Duodenal mucosa (tissue), 2 donors: Measurements from ENCODE around the gene DUSP22.

Experiments used
- H3K27ac ChIP-seq: one replicate; pipeline ENCODE4 v1.7.0; 2013; ENCODE audit warnings: low read depth, low read length
- H3K27me3 ChIP-seq, 2 donors: one replicate each; pipeline ENCODE4 v1.7.0; 2013; ENCODE audit warnings: low read length in 2 of 2, control low read depth in 1 of 2; ENCODE audit not compliant: insufficient read depth in 2 of 2, control insufficient read depth in 1 of 2
- H3K36me3 ChIP-seq, 2 donors: one replicate each; pipeline ENCODE4 v1.7.0; 2013; ENCODE audit warnings: low read length in 2 of 2, control low read depth in 1 of 2; ENCODE audit not compliant: insufficient read depth in 2 of 2, control insufficient read depth in 1 of 2
- H3K4me1 ChIP-seq, 2 donors: one replicate each; pipeline ENCODE4 v1.7.0; 2013; ENCODE audit warnings: low read length in 2 of 2, control low read depth in 1 of 2; ENCODE audit not compliant: insufficient read depth in 2 of 2, control insufficient read depth in 1 of 2
- H3K4me3 ChIP-seq, 2 donors: one replicate each; pipeline ENCODE4 v1.7.0; 2013; ENCODE audit warnings: low read length in 2 of 2, low read depth in 1 of 2
- H3K9ac ChIP-seq, 2 donors: one replicate each; pipeline ENCODE4 v1.7.0; 2013; ENCODE audit warnings: low read length in 2 of 2, low read depth in 1 of 2
- H3K9me3 ChIP-seq, 2 donors: one replicate each; pipeline ENCODE4 v1.7.0; 2013; ENCODE audit warnings: low read length in 2 of 2, control low read depth in 1 of 2; ENCODE audit not compliant: control insufficient read depth in 1 of 2

The DUSP22 gene

DNA sequence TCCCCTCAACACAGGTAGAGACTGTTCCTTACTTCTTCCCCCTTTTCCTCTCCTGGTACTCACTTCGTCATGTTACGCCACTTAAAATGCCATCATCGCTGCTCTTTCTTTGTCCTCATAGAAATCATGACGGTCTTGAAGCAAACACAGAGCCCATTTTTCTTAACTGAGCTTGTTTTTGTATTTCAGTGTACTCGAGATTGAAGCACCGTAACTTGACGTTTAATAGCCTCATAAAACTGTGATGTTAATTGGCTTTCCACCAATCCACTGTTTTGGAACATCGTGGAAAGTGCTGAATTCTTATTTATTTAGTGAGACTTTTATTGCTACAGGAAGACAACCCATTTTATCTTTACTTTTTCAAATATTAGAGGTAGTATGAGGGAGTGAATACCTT, 38.7 kb downstream of the DUSP22 start:
- H3K9ac ChIP-seq = no peak overlapping the region
- no peak overlapping the region for H3K4me3 ChIP-seq
- H3K27me3 ChIP-seq = no peaks in the 10 kb centered on the region
- H3K27ac ChIP-seq = no peak overlapping the region
- H3K36me3 ChIP-seq = no peaks in the 10 kb centered on the region
- H3K4me1 ChIP-seq = peaks cover 26 to 39% of the 10 kb centered on the region in 2 donors
- no peaks in the 10 kb centered on the region for H3K9me3 ChIP-seq

DNA sequence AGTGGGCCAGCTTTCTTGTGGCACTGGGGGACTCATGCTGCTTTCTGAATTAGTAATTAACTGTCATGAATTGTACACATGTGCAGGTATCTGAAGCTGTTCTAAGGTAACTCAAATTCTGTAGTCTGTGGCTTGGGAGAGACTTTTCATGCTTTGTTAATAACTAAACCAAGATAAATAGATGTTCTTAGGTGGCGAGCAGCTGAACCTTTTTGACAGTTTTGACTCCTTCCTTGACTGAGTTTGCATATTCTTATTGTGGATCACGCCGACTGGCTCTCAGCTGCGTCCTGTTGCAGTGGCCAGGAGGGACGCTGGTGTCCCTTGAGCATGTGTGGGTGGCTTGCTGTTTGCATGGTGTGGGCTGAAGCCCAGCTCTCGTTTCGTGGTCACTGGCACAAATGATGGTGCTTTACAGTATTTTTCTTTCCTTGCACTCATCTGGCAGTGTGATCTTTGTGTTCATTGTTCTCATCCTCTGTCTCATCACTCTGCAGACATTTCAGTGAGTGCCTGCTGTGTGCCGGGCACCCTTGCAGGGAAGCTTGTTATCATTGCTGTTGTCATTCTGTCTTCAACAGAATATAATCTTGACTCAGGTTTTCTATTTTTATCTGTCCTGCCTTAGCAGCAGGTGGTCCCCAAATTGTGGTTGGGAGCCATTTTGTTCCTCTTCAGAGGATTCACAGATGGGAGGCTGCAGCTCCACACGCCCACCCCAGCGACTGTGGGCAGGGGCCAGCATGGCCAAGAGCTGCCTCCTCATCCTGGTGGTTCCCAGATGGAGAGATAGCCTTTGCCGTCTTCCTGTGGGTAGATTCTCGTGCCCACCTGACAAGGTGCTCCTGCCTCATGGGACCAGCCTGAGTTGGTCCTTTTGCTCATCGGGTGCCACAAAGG, 39.6 kb downstream of the DUSP22 start:
- Histone ChIP-seq H3K36me3 (no peaks in the 10 kb centered on the region), H3K4me3 (no peak overlapping the region), H3K9ac (no peak overlapping the region), H3K27me3 (no peaks in the 10 kb centered on the region), H3K27ac (no peak overlapping the region), H3K4me1 (peaks cover 27 to 46% of the 10 kb centered on the region in 2 donors), H3K9me3 (no peaks in the 10 kb centered on the region)

GRCh38 chr6:332671-333070, 40.4 kb downstream of the DUSP22 start:
- Histone ChIP-seq H3K27ac (no peak overlapping the region), H3K9ac (no peak overlapping the region), H3K36me3 (no peaks in the 10 kb centered on the region), H3K4me3 (no peak overlapping the region), H3K27me3 (no peaks in the 10 kb centered on the region), H3K4me1 (peaks cover 26 to 46% of the 10 kb centered on the region in 2 donors), H3K9me3 (no peaks in the 10 kb centered on the region)

GRCh38 chr6:333379-334002, 41.2 kb downstream of the DUSP22 start:
- Histone ChIP-seq H3K27ac (no peak overlapping the region), H3K9me3 (no peaks in the 10 kb centered on the region), H3K36me3 (no peaks in the 10 kb centered on the region), H3K9ac (no peak overlapping the region), H3K4me1 (peaks cover 28 to 44% of the 10 kb centered on the region in 2 donors), H3K27me3 (no peaks in the 10 kb centered on the region), H3K4me3 (no peak overlapping the region)

DNA sequence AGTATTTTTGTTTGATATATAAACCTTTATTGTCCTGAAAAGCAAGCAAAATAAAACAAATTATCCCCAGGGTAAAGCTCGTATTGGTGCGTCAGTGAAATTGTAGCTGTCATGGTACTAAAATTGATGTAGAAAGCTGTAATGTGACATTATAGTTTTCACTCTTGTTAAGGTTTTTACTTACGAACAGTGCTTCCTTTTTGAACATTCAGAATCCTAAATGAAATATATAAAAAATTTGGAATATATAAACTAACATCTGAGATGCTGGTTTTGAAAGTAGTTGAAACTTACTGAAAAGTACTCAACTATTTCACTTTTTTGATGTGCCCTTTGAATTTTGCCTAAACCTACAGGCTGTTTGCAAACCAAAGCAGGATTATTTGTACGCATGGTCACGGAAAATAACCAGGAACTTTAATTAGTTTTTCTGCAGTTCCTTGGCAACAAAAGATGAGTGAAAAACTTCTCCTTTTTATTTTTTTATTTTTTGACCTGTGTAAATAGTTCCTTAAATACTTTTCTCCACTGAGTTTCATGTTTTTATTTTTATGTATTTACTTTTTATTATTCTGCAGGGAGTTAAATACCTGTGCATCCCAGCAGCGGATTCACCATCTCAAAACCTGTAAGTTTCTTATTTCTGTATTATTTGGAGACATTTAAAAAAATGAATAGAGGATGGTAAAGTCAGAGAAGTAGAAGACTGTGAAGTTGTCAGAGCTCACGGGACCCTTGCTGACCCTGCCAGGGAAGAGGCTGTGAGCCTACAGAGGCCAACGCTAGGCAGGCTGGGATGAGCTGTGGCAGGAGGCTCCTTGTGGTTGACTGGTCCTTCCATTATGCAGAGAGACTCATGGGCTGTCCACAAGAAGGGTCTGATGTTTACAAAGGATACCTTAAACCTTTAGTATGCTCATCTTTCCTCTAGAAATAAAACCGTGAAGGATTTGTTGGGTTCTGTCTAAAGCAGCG, 42.5 kb downstream of the DUSP22 start:
- Histone ChIP-seq H3K27me3 (no peaks in the 10 kb centered on the region), H3K9ac (no peak overlapping the region), H3K36me3 (no peaks in the 10 kb centered on the region), H3K27ac (no peak overlapping the region), H3K4me1 (peaks cover 35 to 46% of the 10 kb centered on the region in 2 donors), H3K9me3 (no peaks in the 10 kb centered on the region), H3K4me3 (no peak overlapping the region)

DNA sequence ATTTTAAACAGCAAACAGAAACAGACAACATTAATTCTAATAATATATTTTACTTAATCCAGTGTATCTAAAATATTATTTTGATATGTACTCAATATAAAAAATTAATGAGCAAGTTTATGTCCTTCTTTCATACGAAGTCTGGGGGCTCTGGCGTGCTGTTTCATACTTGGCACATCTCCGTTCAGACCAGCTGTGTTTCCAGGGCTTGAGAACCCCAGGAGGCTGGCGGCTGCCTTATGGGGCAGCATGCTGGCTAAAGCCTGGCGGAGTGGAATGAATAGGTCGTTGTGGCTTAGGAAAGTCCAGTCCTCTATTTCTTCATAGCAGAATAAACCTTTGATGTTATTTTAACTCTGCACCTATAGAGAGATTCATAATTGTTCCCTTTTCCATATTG, 43.3 kb downstream of the DUSP22 start:
- Histone ChIP-seq H3K36me3 (no peaks in the 10 kb centered on the region), H3K4me1 (peaks cover 35 to 44% of the 10 kb centered on the region in 2 donors), H3K4me3 (no peak overlapping the region), H3K27ac (no peak overlapping the region), H3K9ac (no peak overlapping the region), H3K27me3 (no peaks in the 10 kb centered on the region), H3K9me3 (no peaks in the 10 kb centered on the region)

DNA sequence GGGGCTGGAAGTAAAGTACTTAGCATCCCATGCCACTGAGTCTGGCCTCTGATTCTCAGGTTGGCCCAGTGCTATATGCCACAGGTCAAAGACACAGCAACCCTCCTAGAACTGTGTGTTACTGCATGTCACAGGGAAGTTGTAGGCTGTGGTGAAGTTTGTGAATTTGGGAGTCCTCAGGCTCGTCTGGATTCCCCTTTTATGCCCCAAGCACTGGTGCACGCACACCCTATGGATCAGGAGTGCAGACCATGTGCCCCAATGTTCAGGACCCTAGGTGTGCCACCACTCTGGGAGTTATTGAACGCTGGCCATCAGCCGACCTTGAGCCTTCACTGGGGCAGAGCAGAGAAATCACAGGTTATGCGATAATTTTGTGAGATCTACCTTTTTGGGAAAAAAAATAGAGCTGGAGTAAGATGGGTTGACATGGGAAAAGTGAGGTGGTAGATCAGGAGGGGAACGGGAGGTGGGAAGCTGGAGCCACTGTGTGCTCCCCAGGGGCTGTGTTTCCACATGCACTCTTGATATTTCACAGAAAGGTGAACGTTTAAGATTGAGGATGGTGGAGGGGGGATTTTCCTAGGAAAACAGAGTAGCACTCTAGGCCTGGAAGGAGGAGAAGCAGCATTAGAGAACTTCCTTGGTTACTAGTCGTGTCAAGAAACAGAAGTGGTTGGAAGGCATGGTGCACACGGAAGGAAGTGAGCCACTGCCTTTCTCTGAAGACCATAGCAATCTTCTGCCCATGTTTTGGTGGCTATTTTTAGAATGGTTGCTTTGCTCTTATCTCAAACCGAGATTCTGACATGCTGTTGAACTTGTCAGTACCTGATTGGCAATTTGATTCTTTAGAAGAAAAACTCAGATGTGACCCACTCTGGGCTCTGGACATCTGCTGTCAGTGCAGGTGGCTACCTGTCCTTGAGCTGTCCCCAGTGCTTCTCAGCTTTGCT, 44.1 kb downstream of the DUSP22 start:
- Histone ChIP-seq H3K9me3 (peaks cover 0 to 2% of the 10 kb centered on the region in 2 donors), H3K27ac (no peak overlapping the region), H3K36me3 (no peaks in the 10 kb centered on the region), H3K27me3 (no peaks in the 10 kb centered on the region), H3K4me1 (peaks cover 26 to 48% of the 10 kb centered on the region in 2 donors), H3K9ac (no peak overlapping the region), H3K4me3 (no peak overlapping the region)

DNA sequence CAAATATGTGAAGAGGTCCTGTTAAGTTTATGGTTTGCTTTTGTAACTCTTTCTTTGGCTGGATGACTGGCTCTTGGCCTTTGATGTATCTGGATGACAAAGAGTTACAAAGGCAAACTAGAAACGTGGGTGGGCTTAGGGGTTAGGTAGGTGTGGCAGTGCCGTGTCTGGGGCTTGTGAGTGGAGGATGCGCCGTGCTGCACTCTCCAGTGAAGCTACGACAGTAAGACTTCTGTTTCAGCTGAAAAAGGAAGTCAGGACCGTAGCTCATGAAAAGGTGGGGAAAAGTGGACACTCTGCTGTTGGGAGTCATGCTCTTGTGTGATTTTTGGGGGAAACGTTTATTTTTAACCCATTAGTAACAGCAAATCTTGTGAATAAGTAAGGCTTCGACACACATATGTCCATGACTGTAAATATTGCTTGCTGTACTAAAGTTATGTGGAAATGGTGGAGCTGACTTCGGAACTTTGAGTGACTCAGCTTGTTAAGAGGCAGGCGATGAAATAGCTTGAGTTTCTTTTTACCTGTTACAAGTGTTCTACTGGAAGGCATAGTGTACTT, 45.6 kb downstream of the DUSP22 start:
- H3K27ac ChIP-seq = no peak overlapping the region
- no peak overlapping the region for H3K4me3 ChIP-seq
- H3K36me3 ChIP-seq = no peaks in the 10 kb centered on the region
- H3K9me3 ChIP-seq = peaks cover 0 to 4% of the 10 kb centered on the region in 2 donors
- no peaks in the 10 kb centered on the region for H3K27me3 ChIP-seq
- H3K9ac ChIP-seq = no peak overlapping the region
- H3K4me1 ChIP-seq = peaks cover 18 to 52% of the 10 kb centered on the region in 2 donors

DNA sequence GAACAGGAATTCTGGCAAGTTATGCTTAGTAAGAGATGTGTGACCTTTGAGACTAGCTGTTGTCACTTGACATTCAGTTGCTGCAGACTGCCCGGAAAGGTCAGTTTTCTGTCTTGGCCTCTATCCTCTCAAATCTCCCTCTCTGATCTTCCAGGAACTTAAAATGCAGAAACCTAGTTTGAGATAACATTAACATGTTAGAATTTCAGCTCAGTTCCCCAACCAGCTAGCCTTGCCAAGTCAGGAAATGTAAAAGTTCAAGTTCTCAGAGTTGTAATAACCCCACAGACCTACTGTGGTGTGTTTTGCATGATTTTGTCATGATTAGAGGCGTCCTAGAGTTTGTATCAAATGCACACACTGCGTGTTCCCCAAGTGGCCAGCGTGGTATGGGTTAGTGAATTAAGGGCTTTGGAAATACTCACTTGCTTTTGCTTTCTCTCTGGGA, 46.6 kb downstream of the DUSP22 start:
- H3K27ac ChIP-seq = no peak overlapping the region

More for the DNA sequence above, 46.6 kb downstream of the DUSP22 start:
- Histone ChIP-seq H3K4me3 (peak overlapping the region in 1 of 2 donors; percentile 10), H3K36me3 (no peaks in the 10 kb centered on the region), H3K9me3 (peaks cover 0 to 6% of the 10 kb centered on the region in 2 donors), H3K27me3 (no peaks in the 10 kb centered on the region), H3K4me1 (peaks cover 18 to 58% of the 10 kb centered on the region in 2 donors), H3K9ac (peak overlapping the region in 1 of 2 donors; percentile 5)
